DOHH2 (cell line): ENCODE measurements around the gene CCDC180.

Experiments
- H3F3A ChIP-seq: fragments of 200-600 bp; sonication (generic), shearing (Covaris generic); 2 replicates; pipeline ENCODE4 v1.6.0; 2016; ENCODE audit warnings: antibody characterized with exemption, mild to moderate bottlenecking; ENCODE audit not compliant: control insufficient read depth, insufficient read depth
- H3K27ac ChIP-seq: fragments of 200-600 bp; sonication (generic); 2 replicates; pipeline ENCODE4 v1.5.1; 2014; ENCODE audit warnings: low read depth, mild to moderate bottlenecking, low read length, moderate library complexity
- H3K27me3 ChIP-seq: fragments of 200-600 bp; sonication (generic); 2 replicates; pipeline ENCODE4 v1.6.1; 2014; ENCODE audit warnings: mild to moderate bottlenecking, low read length, mixed read lengths; ENCODE audit not compliant: control insufficient read depth
- H3K36me3 ChIP-seq: fragments of 200-600 bp; sonication (generic); 2 replicates; pipeline ENCODE4 v1.6.1; 2014; ENCODE audit warnings: mild to moderate bottlenecking, low read length, moderate library complexity, mixed read lengths; ENCODE audit not compliant: control insufficient read depth
- H3K4me1 ChIP-seq: fragments of 200-600 bp; sonication (generic); 2 replicates; pipeline ENCODE4 v1.6.1; 2014; ENCODE audit warnings: mild to moderate bottlenecking, low read length, mixed read lengths; ENCODE audit not compliant: control insufficient read depth
- H3K4me2 ChIP-seq: fragments of 200-600 bp; sonication (generic); 2 replicates; pipeline ENCODE4 v1.6.0; 2014; ENCODE audit warnings: mild to moderate bottlenecking, low read length, moderate library complexity
- H3K4me3 ChIP-seq: fragments of 200-600 bp; sonication (generic); 2 replicates; pipeline ENCODE4 v1.5.1; 2014; ENCODE audit warnings: mild to moderate bottlenecking, low read length, mixed read lengths
- H3K79me2 ChIP-seq: fragments of 200-600 bp; sonication (generic); 2 replicates; pipeline ENCODE4 v1.6.1; 2014; ENCODE audit warnings: mild to moderate bottlenecking, low read length, mixed read lengths; ENCODE audit not compliant: control insufficient read depth
- H3K9me2 ChIP-seq: fragments of 200-600 bp; sonication (generic); replicated peaks from 2 replicates; pipeline ENCODE4 v1.6.1; 2014; ENCODE audit warnings: mild to moderate bottlenecking, low read length, mixed read lengths; ENCODE audit not compliant: control insufficient read depth
- H3K9me3 ChIP-seq: fragments of 200-600 bp; sonication (generic); 2 replicates; pipeline ENCODE4 v1.6.1; 2014; ENCODE audit warnings: antibody characterized with exemption, low read length, mixed read lengths; ENCODE audit not compliant: control insufficient read depth, insufficient read depth
- H4K20me1 ChIP-seq: fragments of 200-600 bp; sonication (generic); 2 replicates; pipeline ENCODE4 v1.6.0; 2014; ENCODE audit warnings: low read depth, mild to moderate bottlenecking, antibody characterized with exemption, low read length, moderate library complexity; ENCODE audit not compliant: control insufficient read depth, insufficient read depth
- EZH2phosphoT487 ChIP-seq: fragments of 200-600 bp; sonication (generic); IDR thresholded peaks from 2 replicates; pipeline ENCODE4 v1.6.1; 2017; ENCODE audit warnings: borderline replicate concordance, mild to moderate bottlenecking, antibody characterized with exemption, low read length, moderate library complexity, mixed read lengths
- TF ChIP-seq, protein P1 (sequence below): fragments of 200-600 bp; sonication (generic); IDR thresholded peaks from one replicate; pipeline ENCODE4 v1.5.1; 2014; ENCODE audit warnings: antibody characterized with exemption, mild to moderate bottlenecking, low read depth, low read length; ENCODE audit not compliant: poor library complexity, severe bottlenecking

The CCDC180 gene

DNA sequence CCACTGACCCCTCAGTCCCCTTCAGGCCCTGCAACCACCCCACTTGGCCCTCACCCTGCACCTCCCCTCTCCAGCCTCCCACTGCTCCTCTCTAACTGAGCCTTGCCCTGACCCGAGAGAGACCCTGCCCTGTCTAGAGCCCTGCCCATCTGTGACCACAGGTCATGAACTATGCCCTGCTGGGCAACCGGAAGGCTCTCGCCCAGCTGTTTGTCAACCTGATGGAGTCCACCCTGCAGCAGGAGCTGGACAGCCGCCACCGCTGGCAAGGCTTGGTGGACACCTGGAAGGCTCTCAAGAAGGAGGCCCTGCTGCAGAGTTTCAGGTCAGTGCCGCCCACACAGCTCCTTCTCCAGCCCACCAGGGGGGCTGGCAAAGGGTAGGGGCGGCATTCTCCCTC is 9.4 kb downstream of the CCDC180 start:
- no peaks in the 10 kb centered on the region for H4K20me1 ChIP-seq
- H3K4me1 ChIP-seq, result no peaks in the 10 kb centered on the region
- TF ChIP-seq, protein P1, sequence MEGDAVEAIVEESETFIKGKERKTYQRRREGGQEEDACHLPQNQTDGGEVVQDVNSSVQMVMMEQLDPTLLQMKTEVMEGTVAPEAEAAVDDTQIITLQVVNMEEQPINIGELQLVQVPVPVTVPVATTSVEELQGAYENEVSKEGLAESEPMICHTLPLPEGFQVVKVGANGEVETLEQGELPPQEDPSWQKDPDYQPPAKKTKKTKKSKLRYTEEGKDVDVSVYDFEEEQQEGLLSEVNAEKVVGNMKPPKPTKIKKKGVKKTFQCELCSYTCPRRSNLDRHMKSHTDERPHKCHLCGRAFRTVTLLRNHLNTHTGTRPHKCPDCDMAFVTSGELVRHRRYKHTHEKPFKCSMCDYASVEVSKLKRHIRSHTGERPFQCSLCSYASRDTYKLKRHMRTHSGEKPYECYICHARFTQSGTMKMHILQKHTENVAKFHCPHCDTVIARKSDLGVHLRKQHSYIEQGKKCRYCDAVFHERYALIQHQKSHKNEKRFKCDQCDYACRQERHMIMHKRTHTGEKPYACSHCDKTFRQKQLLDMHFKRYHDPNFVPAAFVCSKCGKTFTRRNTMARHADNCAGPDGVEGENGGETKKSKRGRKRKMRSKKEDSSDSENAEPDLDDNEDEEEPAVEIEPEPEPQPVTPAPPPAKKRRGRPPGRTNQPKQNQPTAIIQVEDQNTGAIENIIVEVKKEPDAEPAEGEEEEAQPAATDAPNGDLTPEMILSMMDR, result no peak
- TF ChIP-seq EZH2phosphoT487, result no peak
- H3K4me3 ChIP-seq, result no peak overlapping the region
- no peaks in the 10 kb centered on the region for H3F3A ChIP-seq
- no peak overlapping the region for H3K4me2 ChIP-seq
- no peak overlapping the region for H3K27ac ChIP-seq
- no peaks in the 10 kb centered on the region for H3K36me3 ChIP-seq
- no peaks in the 10 kb centered on the region for H3K79me2 ChIP-seq
- H3K9me3 ChIP-seq, result no peaks in the 10 kb centered on the region
- H3K9me2 ChIP-seq, result no peaks in the 10 kb centered on the region
- H3K27me3 ChIP-seq, result no peaks in the 10 kb centered on the region

DNA sequence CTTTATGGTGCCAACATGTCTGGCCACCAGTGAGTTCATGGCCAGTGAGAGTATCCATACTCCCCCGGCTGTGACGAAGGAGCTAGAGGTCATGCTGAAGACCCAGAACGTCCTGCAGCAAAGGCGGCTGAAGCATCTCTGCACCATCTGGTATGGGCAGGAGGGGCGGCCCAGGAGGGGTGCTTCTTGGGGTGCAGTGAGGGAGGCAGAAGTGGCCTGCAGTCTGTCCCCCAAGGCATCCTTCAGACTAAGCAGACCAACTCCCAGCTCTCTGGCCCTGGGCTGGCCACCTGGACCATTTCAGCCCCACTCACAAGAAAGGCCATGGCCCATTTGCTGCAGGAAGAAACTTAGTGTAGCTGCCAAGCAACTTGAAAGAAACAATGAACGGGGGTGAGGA is 11.0 kb downstream of the CCDC180 start:
- H3K4me2 ChIP-seq, result no peak overlapping the region
- no peak overlapping the region for H3K27ac ChIP-seq
- H3K27me3 ChIP-seq, result no peaks in the 10 kb centered on the region
- TF ChIP-seq, protein P1, result no peak
- TF ChIP-seq EZH2phosphoT487, result no peak
- no peaks in the 10 kb centered on the region for H3K9me2 ChIP-seq
- no peaks in the 10 kb centered on the region for H4K20me1 ChIP-seq
- H3K4me1 ChIP-seq, result no peaks in the 10 kb centered on the region
- H3K4me3 ChIP-seq, result no peak overlapping the region
- no peaks in the 10 kb centered on the region for H3F3A ChIP-seq
- no peaks in the 10 kb centered on the region for H3K9me3 ChIP-seq
- H3K79me2 ChIP-seq, result no peaks in the 10 kb centered on the region
- H3K36me3 ChIP-seq, result no peaks in the 10 kb centered on the region

DNA sequence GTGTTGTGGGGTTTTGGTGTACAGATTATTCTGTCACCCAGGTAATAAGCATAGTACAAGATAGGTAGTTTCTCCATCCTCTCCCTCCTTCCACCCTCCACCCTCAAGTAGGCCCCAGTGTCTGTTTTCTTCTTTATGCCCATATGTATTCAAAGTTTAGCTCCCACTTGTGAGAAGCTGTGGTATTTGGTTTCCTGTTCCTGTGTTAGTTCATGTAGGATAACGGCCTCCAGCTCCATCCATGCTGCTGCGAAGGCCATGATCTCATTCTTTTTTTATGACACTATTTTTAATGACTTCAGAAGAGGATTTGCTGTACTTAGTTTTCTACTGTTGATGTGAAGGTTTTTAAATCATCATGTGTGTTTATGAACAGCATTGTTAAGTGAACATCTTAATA is 11.9 kb downstream of the CCDC180 start:
- H4K20me1 ChIP-seq, result no peaks in the 10 kb centered on the region
- H3K27ac ChIP-seq, result no peak overlapping the region
- H3K4me3 ChIP-seq, result no peak overlapping the region
- no peaks in the 10 kb centered on the region for H3K9me3 ChIP-seq
- H3K4me1 ChIP-seq, result no peaks in the 10 kb centered on the region
- no peaks in the 10 kb centered on the region for H3K27me3 ChIP-seq
- H3K4me2 ChIP-seq, result no peak overlapping the region
- no peaks in the 10 kb centered on the region for H3K9me2 ChIP-seq
- no peaks in the 10 kb centered on the region for H3K36me3 ChIP-seq
- H3K79me2 ChIP-seq, result no peaks in the 10 kb centered on the region
- no peak for TF ChIP-seq EZH2phosphoT487
- TF ChIP-seq, protein P1, result no peak
- no peaks in the 10 kb centered on the region for H3F3A ChIP-seq
